H1 (cell line): ENCODE data around the gene SRSF6. TPM values are rescaled to one million over a fixed set of nuclear protein-coding genes. Genes with fewer than 3 reads are reported as not detected.

Experiments
- CTCF ChIA-PET: fragments of 300-600 bp; sonication (Branson Sonifier 250); formaldehyde crosslinking; loops from one replicate; lab custom pipeline; 2021; ENCODE audit not compliant: partially characterized antibody; lab: Charles Lee
- POLR2A ChIA-PET: fragments of 300-600 bp; sonication (Branson Sonifier 250); formaldehyde crosslinking; loops from one replicate; lab custom pipeline; 2021; ENCODE audit warnings: inconsistent platforms; ENCODE audit not compliant: partially characterized antibody; lab: Charles Lee
- DNase-seq, 2 experiments: peaks; one replicate each; pipeline versions ENCODE4 v3.0.0 to v3.0.0-alpha.2; 2010 to 2022; ENCODE audit warnings: low spot score in 2 of 2, low read depth in 1 of 2, mixed read lengths in 1 of 2
- FAIRE-seq: peaks from 2 replicates; lab custom pipeline; 2011; peaks lifted over from hg19 to GRCh38; lab: Jason Lieb, UNC
- H2AFZ ChIP-seq: 2 replicates; pipeline ENCODE4 v1.8.1; 2012; ENCODE audit warnings: low read length, inconsistent platforms
- H2AK5ac ChIP-seq: 2 replicates; pipeline ENCODE4 v1.6.1; 2013; ENCODE audit warnings: low read depth, low read length
- H2BK120ac ChIP-seq: replicated peaks from 2 replicates; pipeline ENCODE3; 2013; ENCODE audit warnings: low read depth, low read length, inconsistent platforms
- H2BK12ac ChIP-seq: 2 replicates; pipeline ENCODE4 v1.6.1; 2013; ENCODE audit warnings: low read depth, low read length
- H2BK15ac ChIP-seq: 2 replicates; pipeline ENCODE4 v1.6.1; 2013; ENCODE audit warnings: low read length
- H2BK20ac ChIP-seq: 2 replicates; pipeline ENCODE4 v1.6.1; 2013; ENCODE audit warnings: low read length
- H2BK5ac ChIP-seq: 2 replicates; pipeline ENCODE4 v1.6.1; 2013; ENCODE audit warnings: low read depth, low read length
- H3K14ac ChIP-seq: 2 replicates; pipeline ENCODE4 v1.6.1; 2013; ENCODE audit warnings: inconsistent platforms; ENCODE audit not compliant: insufficient read length
- H3K18ac ChIP-seq: 2 replicates; pipeline ENCODE4 v1.6.1; 2013; ENCODE audit warnings: low read length; ENCODE audit errors: extremely low read depth
- H3K23ac ChIP-seq: 2 replicates; pipeline ENCODE4 v1.6.1; 2013; ENCODE audit warnings: inconsistent platforms; ENCODE audit not compliant: insufficient read length
- H3K23me2 ChIP-seq: 2 replicates; pipeline ENCODE4 v1.6.1; 2013; ENCODE audit warnings: low read depth, low read length
- H3K27ac ChIP-seq: 2 replicates; pipeline ENCODE4 v1.6.1; 2011; ENCODE audit warnings: low read depth, low read length, inconsistent platforms
- H3K27me3 ChIP-seq, 4 experiments: replicated peaks in 1 of 4; 1 replicate in 1 of 4; 2 replicates in 3 of 4; pipeline versions ENCODE4 v1.6.1 to v1.8.1; 2011 to 2013; ENCODE audit warnings: low read length in 3 of 4, mild to moderate bottlenecking in 3 of 4, inconsistent platforms in 2 of 4, mixed read lengths in 2 of 4, moderate library complexity in 1 of 4; ENCODE audit not compliant: control insufficient read depth in 3 of 4, insufficient read depth in 3 of 4; ENCODE audit errors: extremely low read depth in 1 of 4
- H3K36me3 ChIP-seq, 4 experiments: 2 replicates each; pipeline versions ENCODE4 v1.6.1 to v1.8.1; 2011 to 2013; ENCODE audit warnings: mild to moderate bottlenecking in 4 of 4, low read length in 3 of 4, moderate library complexity in 2 of 4, control low read depth in 1 of 4, inconsistent platforms in 1 of 4; ENCODE audit not compliant: insufficient read depth in 4 of 4, control insufficient read depth in 2 of 4
- H3K4ac ChIP-seq: replicated peaks from 2 replicates; pipeline ENCODE3; 2013; ENCODE audit warnings: low read length, low read depth, mixed read lengths, inconsistent platforms; ENCODE audit not compliant: insufficient read length
- H3K4me1 ChIP-seq, 4 experiments: replicated peaks in 1 of 4; 1 replicate in 1 of 4; 2 replicates in 3 of 4; pipeline versions ENCODE4 v1.6.1 to v1.8.1; 2011 to 2013; ENCODE audit warnings: low read length in 3 of 4, inconsistent platforms in 2 of 4, mixed read lengths in 1 of 4; ENCODE audit not compliant: insufficient read depth in 4 of 4, control insufficient read depth in 3 of 4
- H3K4me2 ChIP-seq, 2 experiments: 2 replicates each; pipeline versions ENCODE4 v1.6.1 to v1.8.1; 2011 to 2013; ENCODE audit warnings: low read depth in 2 of 2, low read length in 2 of 2, control low read depth in 1 of 2, inconsistent platforms in 1 of 2, mild to moderate bottlenecking in 1 of 2; ENCODE audit not compliant: insufficient read depth in 1 of 2
- H3K4me3 ChIP-seq, 4 experiments: fragments of 200-600, 300-600 bp in 1 of 4; sonication (generic), shearing (Covaris generic), sonication (Bioruptor Twin) in 1 of 4; 2 replicates each; pipeline versions ENCODE4 v1.5.1 to v1.8.1; 2011 to 2016; ENCODE audit warnings: low read length in 4 of 4, low read depth in 3 of 4, control low read depth in 2 of 4, inconsistent platforms in 2 of 4, mild to moderate bottlenecking in 2 of 4, mixed read lengths in 1 of 4, moderate library complexity in 1 of 4; ENCODE audit not compliant: insufficient read depth in 2 of 4; ENCODE audit errors: extremely low read depth in 1 of 4
- H3K56ac ChIP-seq: replicated peaks from 2 replicates; pipeline ENCODE3; 2013; ENCODE audit warnings: low read depth, mild to moderate bottlenecking, mixed read lengths, low read length, inconsistent platforms; ENCODE audit not compliant: insufficient read length
- H3K79me1 ChIP-seq: 2 replicates; pipeline ENCODE4 v1.6.1; 2013; ENCODE audit warnings: low read depth, low read length, control low read depth
- H3K79me2 ChIP-seq, 2 experiments: 2 replicates each; pipeline versions ENCODE4 v1.6.1 to v1.8.1; 2012 to 2013; ENCODE audit warnings: low read length in 2 of 2, mild to moderate bottlenecking in 2 of 2, inconsistent platforms in 1 of 2; ENCODE audit not compliant: insufficient read depth in 2 of 2, control insufficient read depth in 1 of 2
- H3K9ac ChIP-seq, 4 experiments: replicated peaks in 1 of 4; 1 replicate in 1 of 4; 2 replicates in 3 of 4; pipeline versions ENCODE4 v1.6.1 to v1.8.1; 2011 to 2013; ENCODE audit warnings: low read depth in 3 of 4, low read length in 3 of 4, control low read depth in 2 of 4, mild to moderate bottlenecking in 2 of 4, moderate library complexity in 2 of 4, inconsistent platforms in 1 of 4; ENCODE audit errors: extremely low read depth in 1 of 4
- H3K9me3 ChIP-seq, 2 experiments: 2 replicates each; pipeline versions ENCODE4 v1.6.1 to v1.8.1; 2012 to 2013; ENCODE audit warnings: mild to moderate bottlenecking in 2 of 2, moderate library complexity in 2 of 2, control low read depth in 1 of 2, inconsistent platforms in 1 of 2, low read depth in 1 of 2, low read length in 1 of 2, mixed read lengths in 1 of 2; ENCODE audit not compliant: insufficient read depth in 2 of 2
- H4K20me1 ChIP-seq, 2 experiments: replicated peaks in 1 of 2; 2 replicates each; pipeline versions ENCODE3 to v1.8.1; 2011 to 2013; ENCODE audit warnings: inconsistent platforms in 2 of 2, low read length in 2 of 2, mild to moderate bottlenecking in 1 of 2; ENCODE audit not compliant: insufficient read depth in 2 of 2, control insufficient read depth in 1 of 2
- H4K5ac ChIP-seq: 2 replicates; pipeline ENCODE4 v1.6.1; 2013; ENCODE audit warnings: low read length, low read depth, mixed read lengths, inconsistent platforms; ENCODE audit not compliant: insufficient read length
- H4K8ac ChIP-seq: 2 replicates; pipeline ENCODE4 v1.8.0; 2013; ENCODE audit warnings: mild to moderate bottlenecking, moderate library complexity, low read length, inconsistent platforms; ENCODE audit not compliant: insufficient read depth; ENCODE audit errors: extremely low read depth
- H4K91ac ChIP-seq: replicated peaks from 2 replicates; pipeline ENCODE3; 2013; ENCODE audit warnings: low read length, mixed read lengths, inconsistent platforms; ENCODE audit not compliant: insufficient read length
- CREB1 ChIP-seq: IDR thresholded peaks from 2 replicates; pipeline ENCODE4 v1.6.1; 2012; ENCODE audit warnings: inconsistent platforms
- KDM1A ChIP-seq: fragments of 200-600, 300-600 bp; sonication (generic); IDR thresholded peaks from 2 replicates; pipeline ENCODE4 v1.7.1; 2016; ENCODE audit warnings: mild to moderate bottlenecking, low read length, borderline replicate concordance
- RAD21 ChIP-seq, 2 experiments: IDR thresholded peaks in 1 of 2; conservative IDR thresholded peaks in 1 of 2; 2 replicates each; pipeline ENCODE4 v1.6.1; 2011; ENCODE audit warnings: low read depth in 2 of 2, low read length in 2 of 2, improper control_type of control experiment in 1 of 2, inconsistent platforms in 1 of 2, mild to moderate bottlenecking in 1 of 2, moderate library complexity in 1 of 2
- WGBS, 2 experiments: shearing (Covaris generic) in 1 of 2; methylation state at CpG; one replicate each; pipeline versions ENCODE4 v1.1.6 to v1.1.7; 2013 to 2015; ENCODE audit warnings: low lambda C conversion rate in 2 of 2, mixed read lengths in 2 of 2, inconsistent platforms in 1 of 2, low coverage in 1 of 2, missing lambda C conversion rate in 1 of 2; ENCODE audit not compliant: insufficient replicate concordance in 2 of 2, insufficient coverage in 1 of 2, insufficient read length in 1 of 2; ENCODE audit errors: extremely low coverage in 1 of 2, missing lambda C conversion rate in 1 of 2; 5-methylcytosine and 5-hydroxymethylcytosine counted together
- polyA plus RNA-seq, 7 experiments: library from polyadenylated mRNA; depleted of rRNA in 3 of 7; stranded (reverse) in 5 of 7; unstranded in 2 of 7; fragments of >200 nt in 5 of 7; fragments of 200-250 nt in 2 of 7; gene quantifications; 1 replicate in 5 of 7; 2 replicates in 1 of 7; 4 replicates in 1 of 7; pipeline versions ENCODE4 v1.2.1 to v1.2.3, GENCODE V29; 2011 to 2013; ENCODE audit warnings: missing spikeins in 2 of 7, mixed read lengths in 2 of 7
- total RNA-seq: library from RNA; stranded (reverse); fragmentation: NEBNext Ultra II Directional; extraction: Animal tissue kit (Norgen Biotek cat#: 25700); gene quantifications from 2 replicates; pipeline ENCODE4 v1.2.1, GENCODE V29; 2021
- TF ChIP-seq, protein P1 (sequence below), 3 experiments: IDR thresholded peaks; 1 replicate in 2 of 3; 2 replicates in 1 of 3; pipeline versions ENCODE4 v1.5.1 to v1.6.1; 2011; ENCODE audit warnings: low read length in 3 of 3, mild to moderate bottlenecking in 3 of 3, inconsistent platforms in 2 of 3, low read depth in 1 of 3, moderate library complexity in 1 of 3; ENCODE audit not compliant: insufficient read depth in 1 of 3; ENCODE audit errors: control extremely low read depth in 1 of 3

Gene SRSF6
- total and polyA plus RNA-seq, 2 of the 8 experiments (the other 6 are each of a cell fraction or from before 2014, with no cell fraction given): 48.0 to 171 TPM

DNA sequence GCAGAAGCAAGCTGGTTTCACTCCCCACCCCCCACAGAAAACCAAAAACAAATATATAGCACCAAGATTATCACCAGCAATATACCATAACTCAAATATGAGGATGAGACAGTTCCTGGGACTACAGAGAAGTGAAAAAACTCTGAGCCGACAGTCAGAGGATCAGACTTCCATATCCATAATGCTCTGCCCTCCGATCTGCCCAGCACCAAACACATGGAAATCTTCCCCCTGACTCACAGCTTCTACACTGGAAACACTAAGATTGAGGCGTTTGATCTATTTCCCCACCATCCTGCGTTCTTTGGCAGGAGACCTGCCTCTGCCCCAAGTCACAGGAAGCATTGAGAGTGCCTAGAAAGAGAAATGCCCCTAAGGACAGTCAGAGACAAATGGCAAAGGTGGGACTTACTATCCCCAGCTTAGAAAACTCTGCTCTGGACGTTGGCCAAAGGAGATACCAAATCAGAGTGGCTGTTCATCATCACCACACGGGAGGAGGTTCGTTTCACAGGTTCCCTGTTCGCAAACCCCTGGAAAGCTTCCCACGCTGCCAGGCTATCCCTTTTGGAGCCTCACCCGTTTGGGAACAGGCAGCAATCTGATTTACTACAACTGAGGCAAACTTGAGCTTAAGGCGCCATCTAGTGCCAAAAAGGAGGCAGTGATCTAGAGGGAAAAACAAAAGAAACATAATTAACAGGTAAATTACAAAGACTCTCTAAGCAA is 48.7 kb upstream of the SRSF6 start:
- CTCF ChIA-PET: interaction anchor here (0.8 to 2.6 kb wide), 32 partner anchors 9 to 1670 kb away, joined by 3 to 18 read pairs (median 4); no protein-coding TSS in a partner anchor
- H3K14ac ChIP-seq: no peak overlapping the region
- no peak overlapping the region for H4K91ac ChIP-seq
- POLR2A ChIA-PET: interaction anchor here (1.0 kb wide), 1 partner anchor 48 kb away, joined by 3 read pairs; the partner anchor contains the start of gene SRSF6
- H3K27ac ChIP-seq: no peak overlapping the region
- H3K4me3 ChIP-seq: no peak overlapping the region
- no peak overlapping the region for H3K4ac ChIP-seq
- H2BK120ac ChIP-seq: no peak overlapping the region
- no peak overlapping the region for H4K5ac ChIP-seq
- no peak overlapping the region for H4K8ac ChIP-seq
- no peak overlapping the region for H3K18ac ChIP-seq
- H3K23me2 ChIP-seq: no peaks in the 10 kb centered on the region
- H3K9me3 ChIP-seq: peaks cover 0 to 3% of the 10 kb centered on the region in 2 experiments; a peak in 1 of 4 replicates
- no peak overlapping the region for H2AK5ac ChIP-seq
- no peak overlapping the region for H3K9ac ChIP-seq
- no peak overlapping the region for H3K23ac ChIP-seq
- no peaks in the 10 kb centered on the region for H3K36me3 ChIP-seq
- H3K79me1 ChIP-seq: no peaks in the 10 kb centered on the region
- H2BK15ac ChIP-seq: no peak overlapping the region
- no peaks in the 10 kb centered on the region for H3K4me1 ChIP-seq
- TF ChIP-seq, protein P1, sequence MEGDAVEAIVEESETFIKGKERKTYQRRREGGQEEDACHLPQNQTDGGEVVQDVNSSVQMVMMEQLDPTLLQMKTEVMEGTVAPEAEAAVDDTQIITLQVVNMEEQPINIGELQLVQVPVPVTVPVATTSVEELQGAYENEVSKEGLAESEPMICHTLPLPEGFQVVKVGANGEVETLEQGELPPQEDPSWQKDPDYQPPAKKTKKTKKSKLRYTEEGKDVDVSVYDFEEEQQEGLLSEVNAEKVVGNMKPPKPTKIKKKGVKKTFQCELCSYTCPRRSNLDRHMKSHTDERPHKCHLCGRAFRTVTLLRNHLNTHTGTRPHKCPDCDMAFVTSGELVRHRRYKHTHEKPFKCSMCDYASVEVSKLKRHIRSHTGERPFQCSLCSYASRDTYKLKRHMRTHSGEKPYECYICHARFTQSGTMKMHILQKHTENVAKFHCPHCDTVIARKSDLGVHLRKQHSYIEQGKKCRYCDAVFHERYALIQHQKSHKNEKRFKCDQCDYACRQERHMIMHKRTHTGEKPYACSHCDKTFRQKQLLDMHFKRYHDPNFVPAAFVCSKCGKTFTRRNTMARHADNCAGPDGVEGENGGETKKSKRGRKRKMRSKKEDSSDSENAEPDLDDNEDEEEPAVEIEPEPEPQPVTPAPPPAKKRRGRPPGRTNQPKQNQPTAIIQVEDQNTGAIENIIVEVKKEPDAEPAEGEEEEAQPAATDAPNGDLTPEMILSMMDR (IDR thresholded peaks at IDR 0.05; ENCODE audit: control extremely low read depth in 1 of 3, insufficient read depth in 1 of 3, low read depth in 1 of 3, low read length in 3 of 3): peak in 2 of 3 experiments; percentile 75 to 81; a peak in 3 of 4 replicates
- TF ChIP-seq RAD21 (IDR thresholded peaks at IDR 0.05 in 1 of 2, conservative IDR thresholded peaks at IDR 0.05 in 1 of 2; ENCODE audit: low read depth in 2 of 2, low read length in 2 of 2) (peak; percentile 95 to 96), CREB1 (no peak), KDM1A (0 out of 2 replicates have a peak, but pooled peaks have one; percentile 14)
- no peak overlapping the region for H2BK12ac ChIP-seq
- no peaks in the 10 kb centered on the region for H4K20me1 ChIP-seq
- H2BK20ac ChIP-seq: no peak overlapping the region
- no peak overlapping the region for H2BK5ac ChIP-seq
- WGBS, 2 experiments: 31% methylated on average over 11 of the region's 11 CpGs; no CpG with 5 or more reads in 1 of the 2 experiments
- H3K27me3 ChIP-seq: no peaks in the 10 kb centered on the region; a peak in 2 of 7 replicates
- DNase-seq (peak; percentile 39 to 63), FAIRE-seq (peak; percentile 96)
- H3K56ac ChIP-seq: no peak overlapping the region
- peak overlapping the region; percentile 4 to 47; a peak in 2 of 4 replicates for H3K4me2 ChIP-seq
- H2AFZ ChIP-seq: 0 out of 2 replicates have a peak overlapping the region, but pooled peaks have one; percentile 89
- H3K79me2 ChIP-seq: no peaks in the 10 kb centered on the region
